HG02938 (cell line): ENCODE results near the gene DENND1B.

Experiments used
- ATAC-seq: cut with Tn5 transposase; IDR thresholded peaks from one replicate; pipeline ENCODE4 v1.9.1; 2021; ENCODE audit warnings: mild to moderate bottlenecking, moderate library complexity; ENCODE audit not compliant: unreplicated experiment

DENND1B gene, protein sequence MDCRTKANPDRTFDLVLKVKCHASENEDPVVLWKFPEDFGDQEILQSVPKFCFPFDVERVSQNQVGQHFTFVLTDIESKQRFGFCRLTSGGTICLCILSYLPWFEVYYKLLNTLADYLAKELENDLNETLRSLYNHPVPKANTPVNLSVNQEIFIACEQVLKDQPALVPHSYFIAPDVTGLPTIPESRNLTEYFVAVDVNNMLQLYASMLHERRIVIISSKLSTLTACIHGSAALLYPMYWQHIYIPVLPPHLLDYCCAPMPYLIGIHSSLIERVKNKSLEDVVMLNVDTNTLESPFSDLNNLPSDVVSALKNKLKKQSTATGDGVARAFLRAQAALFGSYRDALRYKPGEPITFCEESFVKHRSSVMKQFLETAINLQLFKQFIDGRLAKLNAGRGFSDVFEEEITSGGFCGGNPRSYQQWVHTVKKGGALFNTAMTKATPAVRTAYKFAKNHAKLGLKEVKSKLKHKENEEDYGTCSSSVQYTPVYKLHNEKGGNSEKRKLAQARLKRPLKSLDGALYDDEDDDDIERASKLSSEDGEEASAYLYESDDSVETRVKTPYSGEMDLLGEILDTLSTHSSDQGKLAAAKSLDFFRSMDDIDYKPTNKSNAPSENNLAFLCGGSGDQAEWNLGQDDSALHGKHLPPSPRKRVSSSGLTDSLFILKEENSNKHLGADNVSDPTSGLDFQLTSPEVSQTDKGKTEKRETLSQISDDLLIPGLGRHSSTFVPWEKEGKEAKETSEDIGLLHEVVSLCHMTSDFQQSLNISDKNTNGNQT

DNA sequence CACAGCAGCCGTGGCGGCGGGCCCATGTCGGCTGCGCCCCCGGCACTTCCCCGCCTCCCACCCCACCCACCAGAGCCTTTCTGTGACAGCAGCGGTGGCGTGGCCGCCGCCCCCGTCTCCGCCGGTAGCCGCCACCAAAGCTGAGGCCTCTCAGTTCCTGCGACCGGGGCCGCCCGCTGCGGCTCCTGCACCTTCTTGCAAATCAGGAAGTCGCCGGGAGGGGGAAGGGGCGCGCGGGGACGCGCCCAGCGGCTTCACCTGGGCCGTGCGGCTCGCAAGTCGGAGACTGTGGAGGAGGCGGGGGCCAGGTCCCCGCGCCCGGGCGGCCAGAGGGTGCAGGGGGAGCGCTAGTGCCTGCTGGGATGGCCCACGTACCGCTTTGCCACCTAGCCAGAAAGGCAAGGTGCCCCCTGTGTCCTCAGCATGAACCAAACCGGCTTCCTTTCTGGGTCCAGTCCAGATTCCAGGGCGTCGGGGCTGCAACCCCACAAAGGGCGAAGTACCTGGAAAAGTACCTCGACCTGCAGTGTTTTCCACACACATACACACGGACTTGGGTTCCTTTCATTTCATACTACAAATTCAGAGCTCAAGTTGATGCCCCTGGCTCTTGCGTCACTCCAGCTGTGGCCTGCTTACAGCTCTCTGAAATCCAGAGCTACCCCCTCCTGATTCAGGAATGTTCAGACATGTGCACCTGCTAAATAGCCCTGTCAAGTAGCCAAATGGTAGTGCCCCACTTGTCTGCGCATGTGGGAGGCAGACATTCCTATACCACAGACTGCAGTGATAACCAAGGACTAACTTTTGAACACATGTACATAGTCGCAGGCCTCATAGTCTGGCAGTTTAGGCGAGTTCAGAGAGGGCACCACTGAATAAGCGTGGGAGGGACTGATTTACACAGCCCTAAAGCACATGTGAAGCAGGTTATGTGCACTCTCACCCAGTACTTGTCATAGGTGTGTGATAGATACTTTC is at the start of gene DENND1B:
Gene DENND1B (minus strand): TSS at position 199 of the 981 bp plus-strand sequence. CDS start 325 bp downstream, outside the sequence.
- peak; percentile 62 for ATAC-seq

GRCh38 chr1:197814306-197814705 is 39.0 kb upstream of the DENND1B start:
- ATAC-seq: no peak

- no peak for ATAC-seq
These were observed 38.5 kb upstream of the DENND1B start for GRCh38 chr1:197813741-197814140.

GRCh38 chr1:197811769-197812168 is 36.5 kb upstream of the DENND1B start:
- no peak for ATAC-seq

DNA sequence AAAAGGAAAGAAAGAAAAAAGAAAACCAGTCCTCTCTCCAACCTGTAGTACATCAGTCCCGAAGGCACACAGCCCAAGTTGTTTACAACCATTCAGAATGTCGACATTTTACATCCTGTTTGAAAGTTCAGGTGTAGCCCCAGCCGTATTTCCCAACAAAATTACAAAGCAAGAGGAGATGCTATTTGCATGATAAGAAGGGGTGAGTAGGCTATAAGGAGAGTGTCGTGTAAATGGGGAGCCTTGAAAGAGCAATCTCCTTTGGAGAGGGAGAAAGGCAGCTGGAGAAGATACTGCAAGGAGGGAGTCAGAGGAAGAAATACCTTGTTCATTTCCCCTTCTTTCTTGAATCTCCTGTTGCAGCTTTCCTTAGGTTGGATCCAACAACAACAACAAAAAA is 35.5 kb upstream of the DENND1B start:
- ATAC-seq: no peak

DNA sequence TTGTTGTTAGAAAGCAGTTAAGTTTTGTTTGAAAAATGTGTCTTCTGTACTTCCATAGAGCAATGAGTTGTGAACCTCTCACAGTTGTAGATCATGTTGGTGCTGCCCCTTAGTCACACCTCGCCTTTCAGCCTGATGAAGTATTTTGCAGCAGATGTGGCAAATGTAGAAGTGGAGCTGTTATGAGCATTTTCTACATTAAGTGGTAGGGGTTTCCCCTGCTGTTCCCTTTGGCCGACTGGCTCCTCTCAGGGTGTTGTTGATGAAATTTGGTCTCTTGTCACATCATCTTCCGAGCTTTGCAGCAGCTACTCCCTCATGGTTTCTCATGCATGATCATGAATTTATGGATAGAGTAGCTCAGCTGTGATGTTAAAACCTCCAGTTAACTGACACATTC is 33.6 kb upstream of the DENND1B start:
- ATAC-seq: no peak

GRCh38 chr1:197807739-197808453 is 32.6 kb upstream of the DENND1B start:
- ATAC-seq: no peak

DNA sequence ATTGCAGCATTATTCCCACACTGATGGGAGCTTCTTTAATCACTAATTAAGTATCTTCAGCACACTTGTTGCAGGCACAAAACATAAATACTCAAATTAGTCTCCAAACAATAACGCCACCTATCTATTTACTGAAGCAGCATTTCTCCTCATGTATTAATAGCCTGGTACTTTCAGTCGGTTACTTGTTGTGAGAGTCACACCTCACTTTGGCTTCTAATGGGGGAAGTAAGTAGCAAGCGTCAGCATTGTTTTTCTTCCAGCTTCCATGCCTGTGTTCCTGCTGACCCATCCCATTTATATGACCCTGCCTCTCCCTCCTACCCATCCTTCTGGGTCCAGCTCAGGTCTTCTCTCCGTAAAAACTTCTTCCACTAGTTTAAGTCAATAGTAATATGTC is 31.9 kb upstream of the DENND1B start:
- peak; percentile 52 for ATAC-seq

- no peak for ATAC-seq
These were observed 31.4 kb upstream of the DENND1B start for GRCh38 chr1:197806718-197807117.

DNA sequence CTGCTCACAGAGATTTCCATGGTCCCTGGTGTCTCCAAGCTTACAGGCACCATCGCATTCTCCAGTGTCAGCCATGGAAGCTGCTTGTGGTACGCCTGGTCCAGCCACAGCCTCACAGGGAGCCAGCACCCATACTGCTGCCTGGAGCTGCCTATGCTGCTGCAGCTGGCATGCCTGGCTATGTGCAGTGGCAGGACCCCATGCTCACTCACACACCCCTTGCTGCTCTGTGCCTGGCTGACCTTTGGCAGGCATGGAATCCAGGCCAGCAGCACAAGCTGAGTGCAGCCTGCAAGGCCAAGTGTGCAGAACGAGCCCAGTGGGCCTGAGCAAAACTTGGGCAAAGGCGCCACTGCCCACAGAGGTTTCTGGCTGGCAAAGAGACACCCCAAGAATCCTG is 26.4 kb upstream of the DENND1B start:
- ATAC-seq: no peak

- ATAC-seq: no peak
These were observed 25.8 kb upstream of the DENND1B start for GRCh38 chr1:197801111-197801482.

DNA sequence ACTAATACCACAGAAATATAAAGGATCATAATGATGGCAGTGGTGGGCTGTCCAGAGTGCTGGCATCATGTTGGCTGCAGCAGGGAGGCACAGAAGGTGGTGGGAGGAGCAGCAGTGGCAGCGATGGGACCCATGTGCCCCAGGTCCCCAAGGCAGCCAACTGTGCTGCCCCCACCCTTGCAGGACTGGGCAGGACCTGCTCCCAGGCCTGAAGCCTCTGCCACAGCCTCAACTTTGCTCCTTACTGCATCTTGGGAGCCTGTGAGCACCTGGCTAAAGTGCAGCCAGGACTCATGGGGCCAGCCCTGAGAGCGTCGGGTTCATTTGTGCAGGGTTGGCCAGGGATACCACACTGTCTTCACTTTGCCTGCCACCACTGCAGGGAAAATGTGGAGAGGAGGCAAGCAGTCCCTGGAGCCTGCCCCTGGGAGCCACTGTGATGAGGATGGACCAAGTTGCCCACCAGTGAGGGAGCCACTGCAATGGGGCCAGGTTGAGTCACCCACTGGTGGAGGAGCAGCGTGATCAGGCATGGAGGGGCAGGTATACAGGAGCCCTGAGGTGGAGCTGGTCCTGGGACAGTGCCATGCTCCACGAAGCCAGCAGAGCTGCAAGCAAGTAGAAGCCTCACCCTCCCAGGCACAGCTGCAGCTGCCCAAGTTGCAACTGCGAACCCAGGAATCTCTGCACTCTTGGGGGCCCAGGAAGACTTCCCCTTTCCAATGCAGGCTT is 25.3 kb upstream of the DENND1B start:
- ATAC-seq: no peak

DNA sequence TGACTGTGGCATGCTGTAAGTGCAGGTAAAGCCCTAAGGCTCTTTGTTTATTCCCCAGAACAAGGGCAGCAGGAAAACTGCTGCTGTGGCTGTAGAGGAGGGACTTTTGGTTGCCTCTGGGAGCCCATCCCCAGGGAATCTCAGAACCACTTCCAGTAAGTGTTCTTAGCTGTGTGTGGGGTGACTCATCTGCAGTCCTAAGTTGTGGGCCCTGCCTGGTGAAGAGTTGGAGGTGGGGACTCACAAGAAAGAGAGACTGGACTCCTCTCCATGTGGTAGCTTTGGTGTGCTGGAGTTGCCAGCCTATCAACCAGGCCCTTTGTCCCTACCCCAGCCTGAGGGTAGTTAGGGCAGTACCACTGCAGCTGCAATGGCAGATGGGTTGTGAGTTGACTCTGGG is 24.0 kb upstream of the DENND1B start:
- no peak for ATAC-seq

DNA sequence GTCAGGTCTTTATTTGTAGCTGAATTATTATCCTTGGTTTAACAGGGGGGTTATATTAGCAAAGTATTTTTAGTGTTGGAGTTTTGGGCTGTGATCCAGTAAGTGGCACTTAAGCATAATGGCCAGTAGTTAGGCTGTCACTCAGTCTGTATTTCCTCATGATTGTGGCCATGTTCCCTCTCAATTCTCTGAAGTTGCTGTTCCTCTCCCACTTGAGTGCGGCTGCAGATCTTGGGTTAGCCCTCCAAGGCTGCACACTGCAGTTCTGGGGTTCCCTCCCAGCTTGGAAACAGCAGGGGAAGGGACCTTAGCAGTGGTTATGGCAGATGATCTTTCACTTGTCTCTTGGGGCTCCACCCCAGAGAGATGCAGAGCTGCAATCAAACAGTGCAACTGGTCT is 23.2 kb upstream of the DENND1B start:
- no peak for ATAC-seq

- ATAC-seq: no peak
These were observed 21.7 kb upstream of the DENND1B start for GRCh38 chr1:197797010-197797409.

DNA sequence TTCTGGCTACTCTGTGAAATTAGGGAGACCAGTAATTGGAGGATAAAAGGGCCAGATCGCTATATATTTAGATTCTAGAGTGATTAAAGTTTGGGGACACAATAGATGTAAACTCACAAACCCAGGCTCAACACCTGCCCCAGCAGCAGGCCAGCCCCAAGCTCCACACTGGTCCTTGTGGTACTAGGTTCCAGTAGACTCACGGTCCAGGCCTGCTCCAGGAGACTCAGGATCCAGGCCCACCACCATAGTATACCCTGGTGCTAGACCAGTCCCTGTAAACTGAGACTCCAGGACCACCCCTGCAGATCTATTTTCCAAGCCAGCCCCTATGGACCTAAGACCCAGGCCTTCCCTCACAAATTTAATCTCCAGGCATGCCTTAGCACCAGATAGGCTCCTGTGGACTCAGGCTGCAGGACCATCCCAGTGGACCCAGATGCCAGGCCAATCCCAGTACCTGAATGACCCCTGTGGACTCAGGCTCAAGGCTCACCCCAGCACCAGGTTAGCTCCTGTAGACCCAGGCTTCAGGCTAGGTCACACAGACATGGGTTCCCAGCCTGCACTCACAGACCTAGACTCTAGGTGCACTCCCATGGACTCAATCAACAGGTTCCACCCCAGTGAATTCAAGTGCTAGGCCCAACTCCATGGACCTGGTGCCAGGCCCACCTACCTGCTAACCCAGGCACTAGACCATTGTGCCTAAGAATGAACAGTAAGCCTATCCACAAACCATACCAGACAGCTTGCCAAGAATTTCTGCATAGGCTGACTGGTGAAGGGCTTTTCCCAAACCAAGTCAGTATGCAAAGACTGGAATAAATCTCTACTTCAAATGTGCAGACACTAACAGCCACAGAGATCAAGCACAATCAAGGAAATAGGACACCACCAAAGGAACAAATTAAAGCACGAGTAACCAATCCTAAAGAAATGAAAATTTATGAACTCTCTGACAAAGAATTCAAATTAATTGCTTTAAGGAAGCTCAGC is 13.8 kb upstream of the DENND1B start:
- no peak for ATAC-seq

DNA sequence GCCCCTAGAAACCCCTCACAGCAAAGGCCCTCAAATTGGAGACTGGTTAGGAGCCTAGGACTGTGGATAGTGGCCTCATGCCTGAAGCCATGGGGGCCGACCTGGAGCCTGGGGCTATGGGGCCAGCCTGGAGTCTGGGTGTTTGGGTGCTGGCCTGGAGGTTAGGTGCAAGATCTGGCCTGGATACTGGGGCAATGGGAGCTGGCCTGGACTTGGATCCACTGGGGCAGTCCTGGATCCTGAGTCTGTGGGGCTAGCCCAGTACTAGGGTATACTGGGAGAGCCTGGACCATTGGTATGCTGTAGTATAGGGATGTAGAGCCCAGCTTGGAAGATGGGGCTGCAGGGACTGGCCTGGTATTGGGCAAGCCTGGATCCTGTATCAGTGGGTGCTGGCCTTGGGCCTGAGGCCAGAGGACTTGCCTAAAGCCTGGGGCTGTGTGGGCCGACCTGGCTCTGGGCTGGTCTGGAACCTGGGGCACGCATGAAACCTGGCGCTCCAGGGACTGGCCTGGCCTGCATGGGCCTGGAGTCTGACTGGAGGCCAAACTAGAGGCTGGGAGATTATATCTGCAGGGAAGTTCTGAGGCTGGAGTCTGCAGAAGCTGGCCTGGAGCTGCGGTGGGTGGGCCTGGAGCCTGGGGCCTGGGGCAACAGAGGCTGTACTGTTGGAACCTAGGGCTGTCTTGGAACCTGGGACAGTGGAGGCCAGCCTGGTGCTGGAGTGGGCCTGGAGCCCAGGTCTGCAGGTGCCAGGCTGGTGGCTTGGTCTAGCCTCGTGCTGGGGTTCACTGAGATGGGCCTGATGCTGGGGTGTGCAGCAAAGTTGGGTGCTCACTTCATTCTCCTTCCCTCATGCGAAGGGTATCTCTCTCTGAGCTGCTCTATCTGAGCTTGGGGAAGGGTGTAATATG is 12.6 kb upstream of the DENND1B start:
- ATAC-seq: no peak
